SK-N-SH treated with all-trans-retinoic acid at 6 μM for 48 hours (cell line): ENCODE measurements around the gene PHYKPL.

Experiments
- ATAC-seq: fragments of 200-7000 bp; cut with Tn5 transposase; 3 replicates; pipeline ENCODE4 v1.9.1; 2020; ENCODE audit warnings: mild to moderate bottlenecking, moderate library complexity
- ARNTL ChIP-seq: fragments of 450-650 bp; formaldehyde crosslinking; IDR thresholded peaks from 2 replicates; pipeline ENCODE4 v1.5.0; 2020; ENCODE audit warnings: low read depth, mild to moderate bottlenecking, moderate library complexity, borderline replicate concordance
- CSDC2 ChIP-seq: fragments of 250-450 bp; sonication (Bioruptor Pico); IDR thresholded peaks from 2 replicates; pipeline ENCODE4 v1.5.0; 2020; ENCODE audit warnings: mild to moderate bottlenecking, moderate library complexity
- ESRRG ChIP-seq: fragments of 250-450 bp; sonication (Bioruptor Pico); IDR thresholded peaks from 2 replicates; pipeline ENCODE4 v1.6.1; 2021; ENCODE audit warnings: mild to moderate bottlenecking
- GLIS3 ChIP-seq: fragments of 250-450 bp; sonication (Bioruptor Pico); IDR thresholded peaks from 2 replicates; pipeline ENCODE4 v1.5.0; 2020; ENCODE audit warnings: mild to moderate bottlenecking, moderate library complexity
- ISL1 ChIP-seq: fragments of 250-450 bp; sonication (Bioruptor Pico); IDR thresholded peaks from 2 replicates; pipeline ENCODE4 v2.1.2; 2022; ENCODE audit warnings: mild to moderate bottlenecking, moderate library complexity
- OSR1 ChIP-seq: fragments of 250-450 bp; sonication (Bioruptor Pico); IDR thresholded peaks from 2 replicates; pipeline ENCODE4 v1.8.0; 2022; ENCODE audit warnings: moderate library complexity, mild to moderate bottlenecking, inconsistent platforms
- PPARA ChIP-seq: fragments of 250-450 bp; sonication (Bioruptor Pico); IDR thresholded peaks from 2 replicates; pipeline ENCODE4 v1.5.0; 2020; ENCODE audit warnings: mild to moderate bottlenecking, borderline replicate concordance
- RARB ChIP-seq: fragments of 250-450 bp; sonication (Bioruptor Pico); IDR thresholded peaks from 2 replicates; pipeline ENCODE4 v1.8.0; 2021; ENCODE audit warnings: mild to moderate bottlenecking, moderate library complexity
- SNAI2 ChIP-seq: fragments of 250-450 bp; sonication (Bioruptor Pico); IDR thresholded peaks from 2 replicates; pipeline ENCODE4 v1.5.0; 2020; ENCODE audit warnings: mild to moderate bottlenecking, moderate library complexity
- TCF4 ChIP-seq: fragments of 250-450 bp; sonication (Bioruptor Pico); IDR thresholded peaks from 2 replicates; pipeline ENCODE4 v1.8.0; 2021; ENCODE audit warnings: mild to moderate bottlenecking, moderate library complexity, borderline replicate concordance
- TOX ChIP-seq: fragments of 250-450 bp; sonication (Bioruptor Pico); IDR thresholded peaks from 2 replicates; pipeline ENCODE4 v1.8.0; 2021; ENCODE audit warnings: mild to moderate bottlenecking, moderate library complexity, borderline replicate concordance
- ZC3H10 ChIP-seq: fragments of 250-450 bp; sonication (Bioruptor Pico); IDR thresholded peaks from 2 replicates; pipeline ENCODE4 v1.5.1; 2021; ENCODE audit warnings: mild to moderate bottlenecking, moderate library complexity
- ZFP3 ChIP-seq: fragments of 250-450 bp; sonication (Bioruptor Pico); IDR thresholded peaks from 2 replicates; pipeline ENCODE4 v1.5.0; 2020; ENCODE audit warnings: mild to moderate bottlenecking, moderate library complexity
- ZNF70 ChIP-seq: fragments of 450-650 bp; formaldehyde crosslinking; IDR thresholded peaks from 2 replicates; pipeline ENCODE4 v1.5.0; 2020; ENCODE audit warnings: mild to moderate bottlenecking, moderate library complexity
- ZNF8 ChIP-seq: fragments of 450-650 bp; formaldehyde crosslinking; IDR thresholded peaks from 2 replicates; pipeline ENCODE4 v1.5.0; 2020; ENCODE audit warnings: mild to moderate bottlenecking, moderate library complexity
- TF ChIP-seq, protein P1 (sequence below): fragments of 250-450 bp; sonication (Bioruptor Pico); IDR thresholded peaks from 2 replicates; pipeline ENCODE4 v1.5.1; 2021; ENCODE audit warnings: mild to moderate bottlenecking, moderate library complexity
- TF ChIP-seq, protein P2 (sequence below): fragments of 250-450 bp; sonication (Bioruptor Pico); IDR thresholded peaks from 2 replicates; pipeline ENCODE4 v1.8.0; 2021; ENCODE audit warnings: low read depth, mild to moderate bottlenecking, moderate library complexity, borderline replicate concordance
- TF ChIP-seq, protein P3 (sequence below): fragments of 250-450 bp; sonication (Bioruptor Pico); IDR thresholded peaks from 2 replicates; pipeline ENCODE4 v1.8.0; 2020; ENCODE audit warnings: mild to moderate bottlenecking, moderate library complexity, borderline replicate concordance
- TF ChIP-seq, protein P4 (sequence below): fragments of 250-450 bp; sonication (Bioruptor Pico); IDR thresholded peaks from 2 replicates; pipeline ENCODE4 v1.5.0; 2020; ENCODE audit warnings: mild to moderate bottlenecking, moderate library complexity
- TF ChIP-seq, protein P5 (sequence below): fragments of 250-450 bp; sonication (Bioruptor Pico); IDR thresholded peaks from 2 replicates; pipeline ENCODE4 v1.5.1; 2020; ENCODE audit warnings: low read depth, mild to moderate bottlenecking, moderate library complexity

PHYKPL gene

DNA sequence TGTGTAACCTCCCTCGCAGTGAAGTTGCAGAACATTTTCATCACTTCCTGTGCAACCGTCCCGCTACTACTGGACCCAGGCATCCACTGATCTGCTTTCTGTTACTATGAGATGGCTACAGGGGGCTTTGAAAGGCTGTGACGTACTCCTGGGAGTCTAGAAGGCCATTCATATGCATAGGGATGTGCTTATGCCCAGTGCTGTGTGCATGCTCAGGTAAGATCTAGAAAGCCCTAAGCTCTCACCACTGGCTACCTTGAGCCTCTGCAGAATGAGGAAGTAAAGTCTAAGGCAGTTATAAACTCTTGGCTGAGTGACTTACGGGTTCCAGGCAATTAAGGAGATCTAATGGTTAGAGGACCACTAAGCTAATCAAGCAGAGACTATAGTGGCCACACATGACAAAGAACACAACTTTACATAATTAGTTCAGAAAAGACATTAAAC, 16.5 kb downstream of the PHYKPL start:
- TF ChIP-seq ESRRG = no peak
- no peak for TF ChIP-seq ZFP3 (CRISPR knock-in tag)
- TF ChIP-seq ZNF8 (CRISPR knock-in tag) = no peak
- TF ChIP-seq, protein P1, sequence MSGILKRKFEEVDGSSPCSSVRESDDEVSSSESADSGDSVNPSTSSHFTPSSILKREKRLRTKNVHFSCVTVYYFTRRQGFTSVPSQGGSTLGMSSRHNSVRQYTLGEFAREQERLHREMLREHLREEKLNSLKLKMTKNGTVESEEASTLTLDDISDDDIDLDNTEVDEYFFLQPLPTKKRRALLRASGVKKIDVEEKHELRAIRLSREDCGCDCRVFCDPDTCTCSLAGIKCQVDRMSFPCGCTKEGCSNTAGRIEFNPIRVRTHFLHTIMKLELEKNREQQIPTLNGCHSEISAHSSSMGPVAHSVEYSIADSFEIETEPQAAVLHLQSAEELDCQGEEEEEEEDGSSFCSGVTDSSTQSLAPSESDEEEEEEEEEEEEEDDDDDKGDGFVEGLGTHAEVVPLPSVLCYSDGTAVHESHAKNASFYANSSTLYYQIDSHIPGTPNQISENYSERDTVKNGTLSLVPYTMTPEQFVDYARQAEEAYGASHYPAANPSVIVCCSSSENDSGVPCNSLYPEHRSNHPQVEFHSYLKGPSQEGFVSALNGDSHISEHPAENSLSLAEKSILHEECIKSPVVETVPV = no peak
- TF ChIP-seq, protein P2, sequence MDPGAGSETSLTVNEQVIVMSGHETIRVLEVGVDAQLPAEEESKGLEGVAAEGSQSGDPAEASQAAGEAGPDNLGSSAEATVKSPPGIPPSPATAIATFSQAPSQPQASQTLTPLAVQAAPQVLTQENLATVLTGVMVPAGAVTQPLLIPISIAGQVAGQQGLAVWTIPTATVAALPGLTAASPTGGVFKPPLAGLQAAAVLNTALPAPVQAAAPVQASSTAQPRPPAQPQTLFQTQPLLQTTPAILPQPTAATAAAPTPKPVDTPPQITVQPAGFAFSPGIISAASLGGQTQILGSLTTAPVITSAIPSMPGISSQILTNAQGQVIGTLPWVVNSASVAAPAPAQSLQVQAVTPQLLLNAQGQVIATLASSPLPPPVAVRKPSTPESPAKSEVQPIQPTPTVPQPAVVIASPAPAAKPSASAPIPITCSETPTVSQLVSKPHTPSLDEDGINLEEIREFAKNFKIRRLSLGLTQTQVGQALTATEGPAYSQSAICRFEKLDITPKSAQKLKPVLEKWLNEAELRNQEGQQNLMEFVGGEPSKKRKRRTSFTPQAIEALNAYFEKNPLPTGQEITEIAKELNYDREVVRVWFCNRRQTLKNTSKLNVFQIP (CRISPR knock-in tag) = no peak
- TF ChIP-seq RARB = no peak
- no peak for TF ChIP-seq OSR1 (CRISPR knock-in tag)
- TF ChIP-seq GLIS3 = no peak
- TF ChIP-seq ISL1 (CRISPR knock-in tag) = no peak
- TF ChIP-seq SNAI2 = no peak
- no peak for TF ChIP-seq ZC3H10
- TF ChIP-seq ARNTL = no peak
- TF ChIP-seq ZNF70 (CRISPR knock-in tag) = no peak
- no peak for TF ChIP-seq TOX (CRISPR knock-in tag)
- no peak for TF ChIP-seq CSDC2 (CRISPR knock-in tag)
- TF ChIP-seq, protein P3, sequence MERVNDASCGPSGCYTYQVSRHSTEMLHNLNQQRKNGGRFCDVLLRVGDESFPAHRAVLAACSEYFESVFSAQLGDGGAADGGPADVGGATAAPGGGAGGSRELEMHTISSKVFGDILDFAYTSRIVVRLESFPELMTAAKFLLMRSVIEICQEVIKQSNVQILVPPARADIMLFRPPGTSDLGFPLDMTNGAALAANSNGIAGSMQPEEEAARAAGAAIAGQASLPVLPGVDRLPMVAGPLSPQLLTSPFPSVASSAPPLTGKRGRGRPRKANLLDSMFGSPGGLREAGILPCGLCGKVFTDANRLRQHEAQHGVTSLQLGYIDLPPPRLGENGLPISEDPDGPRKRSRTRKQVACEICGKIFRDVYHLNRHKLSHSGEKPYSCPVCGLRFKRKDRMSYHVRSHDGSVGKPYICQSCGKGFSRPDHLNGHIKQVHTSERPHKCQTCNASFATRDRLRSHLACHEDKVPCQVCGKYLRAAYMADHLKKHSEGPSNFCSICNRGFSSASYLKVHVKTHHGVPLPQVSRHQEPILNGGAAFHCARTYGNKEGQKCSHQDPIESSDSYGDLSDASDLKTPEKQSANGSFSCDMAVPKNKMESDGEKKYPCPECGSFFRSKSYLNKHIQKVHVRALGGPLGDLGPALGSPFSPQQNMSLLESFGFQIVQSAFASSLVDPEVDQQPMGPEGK (CRISPR knock-in tag) = no peak
- TF ChIP-seq, protein P4, sequence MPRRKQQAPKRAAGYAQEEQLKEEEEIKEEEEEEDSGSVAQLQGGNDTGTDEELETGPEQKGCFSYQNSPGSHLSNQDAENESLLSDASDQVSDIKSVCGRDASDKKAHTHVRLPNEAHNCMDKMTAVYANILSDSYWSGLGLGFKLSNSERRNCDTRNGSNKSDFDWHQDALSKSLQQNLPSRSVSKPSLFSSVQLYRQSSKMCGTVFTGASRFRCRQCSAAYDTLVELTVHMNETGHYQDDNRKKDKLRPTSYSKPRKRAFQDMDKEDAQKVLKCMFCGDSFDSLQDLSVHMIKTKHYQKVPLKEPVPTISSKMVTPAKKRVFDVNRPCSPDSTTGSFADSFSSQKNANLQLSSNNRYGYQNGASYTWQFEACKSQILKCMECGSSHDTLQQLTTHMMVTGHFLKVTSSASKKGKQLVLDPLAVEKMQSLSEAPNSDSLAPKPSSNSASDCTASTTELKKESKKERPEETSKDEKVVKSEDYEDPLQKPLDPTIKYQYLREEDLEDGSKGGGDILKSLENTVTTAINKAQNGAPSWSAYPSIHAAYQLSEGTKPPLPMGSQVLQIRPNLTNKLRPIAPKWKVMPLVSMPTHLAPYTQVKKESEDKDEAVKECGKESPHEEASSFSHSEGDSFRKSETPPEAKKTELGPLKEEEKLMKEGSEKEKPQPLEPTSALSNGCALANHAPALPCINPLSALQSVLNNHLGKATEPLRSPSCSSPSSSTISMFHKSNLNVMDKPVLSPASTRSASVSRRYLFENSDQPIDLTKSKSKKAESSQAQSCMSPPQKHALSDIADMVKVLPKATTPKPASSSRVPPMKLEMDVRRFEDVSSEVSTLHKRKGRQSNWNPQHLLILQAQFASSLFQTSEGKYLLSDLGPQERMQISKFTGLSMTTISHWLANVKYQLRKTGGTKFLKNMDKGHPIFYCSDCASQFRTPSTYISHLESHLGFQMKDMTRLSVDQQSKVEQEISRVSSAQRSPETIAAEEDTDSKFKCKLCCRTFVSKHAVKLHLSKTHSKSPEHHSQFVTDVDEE (CRISPR knock-in tag) = no peak
- no peak for TF ChIP-seq TCF4 (CRISPR knock-in tag)
- TF ChIP-seq, protein P5, sequence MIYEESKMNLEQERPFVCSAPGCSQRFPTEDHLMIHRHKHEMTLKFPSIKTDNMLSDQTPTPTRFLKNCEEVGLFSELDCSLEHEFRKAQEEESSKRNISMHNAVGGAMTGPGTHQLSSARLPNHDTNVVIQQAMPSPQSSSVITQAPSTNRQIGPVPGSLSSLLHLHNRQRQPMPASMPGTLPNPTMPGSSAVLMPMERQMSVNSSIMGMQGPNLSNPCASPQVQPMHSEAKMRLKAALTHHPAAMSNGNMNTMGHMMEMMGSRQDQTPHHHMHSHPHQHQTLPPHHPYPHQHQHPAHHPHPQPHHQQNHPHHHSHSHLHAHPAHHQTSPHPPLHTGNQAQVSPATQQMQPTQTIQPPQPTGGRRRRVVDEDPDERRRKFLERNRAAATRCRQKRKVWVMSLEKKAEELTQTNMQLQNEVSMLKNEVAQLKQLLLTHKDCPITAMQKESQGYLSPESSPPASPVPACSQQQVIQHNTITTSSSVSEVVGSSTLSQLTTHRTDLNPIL (CRISPR knock-in tag) = no peak
- no peak for TF ChIP-seq PPARA (CRISPR knock-in tag)
- no peak for ATAC-seq

DNA sequence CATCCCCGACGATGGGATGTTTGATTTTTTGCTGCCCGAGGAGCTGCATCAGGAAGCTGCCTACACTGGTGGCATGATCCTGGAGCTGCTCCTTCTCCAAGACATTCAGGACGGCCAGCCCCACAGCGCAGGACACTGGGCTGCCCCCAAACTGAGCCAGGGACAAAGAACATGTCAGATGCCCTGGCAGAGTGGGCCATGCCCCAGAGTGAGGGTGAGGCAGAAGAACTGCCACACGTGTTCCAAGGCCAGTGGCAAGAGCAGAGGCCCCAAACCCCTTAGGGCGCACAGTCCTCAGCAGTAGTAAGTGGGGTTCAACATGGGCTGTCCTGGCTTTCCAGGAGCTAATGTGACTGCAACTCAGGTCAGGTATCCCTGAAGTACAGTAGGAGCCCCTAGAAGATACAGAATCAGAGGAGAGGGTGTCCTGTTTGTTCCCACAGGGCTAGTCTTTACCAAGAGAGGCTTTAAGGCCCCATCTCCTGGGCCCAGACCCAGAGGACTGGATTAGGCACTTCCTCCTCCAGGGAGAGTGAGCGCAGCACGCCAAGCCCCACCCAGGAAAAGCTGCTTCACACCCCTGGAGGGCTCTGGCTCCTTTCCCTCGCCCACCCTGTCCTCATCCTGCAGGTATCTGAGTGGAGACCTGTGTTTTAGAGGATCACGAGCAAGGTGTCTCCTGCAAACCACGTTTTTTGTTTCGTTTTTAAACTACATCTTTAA, 17.2 kb downstream of the PHYKPL start:
- no peak for TF ChIP-seq ISL1 (CRISPR knock-in tag)
- TF ChIP-seq, protein P3 (CRISPR knock-in tag) = no peak
- no peak for TF ChIP-seq ZNF70 (CRISPR knock-in tag)
- TF ChIP-seq TOX (CRISPR knock-in tag) = no peak
- no peak for TF ChIP-seq CSDC2 (CRISPR knock-in tag)
- TF ChIP-seq, protein P2 (CRISPR knock-in tag) = no peak
- no peak for TF ChIP-seq SNAI2
- TF ChIP-seq, protein P1 = no peak
- no peak for TF ChIP-seq ESRRG
- TF ChIP-seq ZNF8 (CRISPR knock-in tag) = no peak
- TF ChIP-seq, protein P5 (CRISPR knock-in tag) = no peak

More for the DNA sequence above, 17.2 kb downstream of the PHYKPL start:
- peak; percentile 1 for ATAC-seq
